Mesenchymal stem cell (in vitro differentiated cells and primary cell): ENCODE results near the gene NOTCH3.

Source experiments
- DNase-seq: peaks from one replicate; pipeline ENCODE4 v3.0.0-alpha.2; 2013
- H2AFZ ChIP-seq: one replicate; pipeline ENCODE4 v1.6.1; 2013; ENCODE audit warnings: low read depth, mild to moderate bottlenecking, control low read depth, inconsistent platforms, low read length, moderate library complexity
- H2AK5ac ChIP-seq: 2 replicates; pipeline ENCODE4 v1.6.1; 2013; ENCODE audit warnings: low read length, moderate library complexity, mild to moderate bottlenecking, inconsistent platforms; ENCODE audit not compliant: severe bottlenecking
- H2BK120ac ChIP-seq: one replicate; pipeline ENCODE4 v1.6.1; 2013; ENCODE audit warnings: low read depth, mild to moderate bottlenecking, inconsistent platforms, low read length, moderate library complexity
- H2BK12ac ChIP-seq, 2 experiments: one replicate each; pipeline ENCODE4 v1.6.1; 2013; ENCODE audit warnings: inconsistent platforms in 2 of 2, low read length in 2 of 2, mild to moderate bottlenecking in 2 of 2, moderate library complexity in 2 of 2, control low read depth in 1 of 2
- H2BK15ac ChIP-seq: one replicate; pipeline ENCODE4 v1.6.1; 2013; ENCODE audit warnings: mild to moderate bottlenecking, low read depth, inconsistent platforms; ENCODE audit not compliant: poor library complexity, severe bottlenecking
- H2BK5ac ChIP-seq: 2 replicates; pipeline ENCODE4 v1.6.1; 2013; ENCODE audit warnings: low read depth, mild to moderate bottlenecking, low read length, control low read depth, inconsistent platforms; ENCODE audit not compliant: poor library complexity, severe bottlenecking
- H3K14ac ChIP-seq, 2 experiments: one replicate each; pipeline ENCODE4 v1.6.1; 2013; ENCODE audit warnings: inconsistent platforms in 2 of 2, low read length in 2 of 2, control low read depth in 1 of 2, mild to moderate bottlenecking in 1 of 2, moderate library complexity in 1 of 2
- H3K18ac ChIP-seq, 2 experiments: one replicate each; pipeline ENCODE4 v1.6.1; 2013; ENCODE audit warnings: inconsistent platforms in 2 of 2, low read length in 2 of 2, control low read depth in 1 of 2, low read depth in 1 of 2, mild to moderate bottlenecking in 1 of 2
- H3K23ac ChIP-seq, 2 experiments: one replicate each; pipeline ENCODE4 v1.6.1; 2013; ENCODE audit warnings: inconsistent platforms in 2 of 2, low read length in 2 of 2, mild to moderate bottlenecking in 2 of 2, moderate library complexity in 2 of 2, control low read depth in 1 of 2
- H3K27ac ChIP-seq: 2 replicates; pipeline ENCODE4 v1.5.1; 2013; ENCODE audit warnings: mild to moderate bottlenecking, moderate library complexity, low read length, control low read depth, inconsistent platforms; ENCODE audit not compliant: poor library complexity, severe bottlenecking
- H3K27me3 ChIP-seq, 2 experiments: 2 replicates each; pipeline versions ENCODE4 v1.6.1 to v1.7.0; 2013; ENCODE audit warnings: low read length in 2 of 2, mild to moderate bottlenecking in 2 of 2, moderate library complexity in 2 of 2, control low read depth in 1 of 2, inconsistent platforms in 1 of 2; ENCODE audit not compliant: control insufficient read depth in 1 of 2, insufficient read depth in 1 of 2
- H3K36me3 ChIP-seq, 2 experiments: 2 replicates each; pipeline versions ENCODE4 v1.6.1 to v1.7.0; 2013; ENCODE audit warnings: low read length in 2 of 2, control low read depth in 1 of 2, inconsistent platforms in 1 of 2, low read depth in 1 of 2, mild to moderate bottlenecking in 1 of 2; ENCODE audit not compliant: insufficient read depth in 2 of 2, control insufficient read depth in 1 of 2
- H3K4ac ChIP-seq, 2 experiments: one replicate each; pipeline ENCODE4 v1.6.1; 2013; ENCODE audit warnings: inconsistent platforms in 2 of 2, low read length in 2 of 2, mild to moderate bottlenecking in 2 of 2, moderate library complexity in 2 of 2, control low read depth in 1 of 2, low read depth in 1 of 2
- H3K4me1 ChIP-seq: 2 replicates; pipeline ENCODE4 v1.6.1; 2013; ENCODE audit warnings: low read depth, low read length, control low read depth; ENCODE audit not compliant: control insufficient read depth, insufficient read depth
- H3K4me2 ChIP-seq: 2 replicates; pipeline ENCODE4 v1.6.1; 2013; ENCODE audit warnings: low read length, mild to moderate bottlenecking, inconsistent platforms; ENCODE audit not compliant: poor library complexity, severe bottlenecking
- H3K4me3 ChIP-seq, 2 experiments: 2 replicates each; pipeline versions ENCODE4 v1.5.1 to v1.7.0; 2013; ENCODE audit warnings: low read length in 2 of 2, mild to moderate bottlenecking in 2 of 2, control low read depth in 1 of 2, low read depth in 1 of 2; ENCODE audit not compliant: insufficient read depth in 1 of 2
- H3K79me1 ChIP-seq: replicated peaks from 2 replicates; pipeline ENCODE4 v1.6.1; 2013; ENCODE audit warnings: mild to moderate bottlenecking, control low read depth, low read length, inconsistent platforms; ENCODE audit not compliant: poor library complexity, severe bottlenecking
- H3K9ac ChIP-seq: 2 replicates; pipeline ENCODE4 v1.7.0; 2013; ENCODE audit warnings: mild to moderate bottlenecking, low read length, moderate library complexity
- H3K9me3 ChIP-seq: 2 replicates; pipeline ENCODE4 v1.7.0; 2013; ENCODE audit warnings: mild to moderate bottlenecking, low read length; ENCODE audit not compliant: control insufficient read depth
- H4K8ac ChIP-seq: one replicate; pipeline ENCODE4 v1.6.1; 2013; ENCODE audit warnings: inconsistent platforms, mild to moderate bottlenecking, low read length, moderate library complexity
- H4K91ac ChIP-seq: one replicate; pipeline ENCODE4 v1.6.1; 2013; ENCODE audit warnings: mild to moderate bottlenecking, low read length, inconsistent platforms
- WGBS: methylation state at CpG from one replicate; pipeline ENCODE4 v1.1.7; 2013; ENCODE audit warnings: mixed read lengths; 5-methylcytosine and 5-hydroxymethylcytosine counted together

The NOTCH3 gene

GRCh38 chr19:15144046-15144646, 56.6 kb downstream of the NOTCH3 start:
- Histone ChIP-seq H3K23ac (no peak overlapping the region), H3K14ac (no peak overlapping the region), H3K27me3 (peaks cover 8 to 10% of the 10 kb centered on the region in 2 experiments), H4K8ac (no peak overlapping the region), H2BK15ac (no peak overlapping the region), H3K4me2 (no peak overlapping the region), H3K9ac (no peak overlapping the region), H3K79me1 (no peaks in the 10 kb centered on the region), H3K9me3 (peaks cover 9% of the 10 kb centered on the region), H3K18ac (no peak overlapping the region), H2BK12ac (no peak overlapping the region), H3K4ac (no peak overlapping the region), H3K4me1 (no peaks in the 10 kb centered on the region), H2AK5ac (no peak overlapping the region), H2BK120ac (no peak overlapping the region), H3K36me3 (no peaks in the 10 kb centered on the region), H4K91ac (no peak overlapping the region), H2BK5ac (no peak overlapping the region), H3K4me3 (no peak overlapping the region), H3K27ac (no peak overlapping the region), H2AFZ (no peak overlapping the region)
- 93% methylated on average over 1 of the region's 1 CpG for WGBS
- peak; percentile 45 for DNase-seq

DNA sequence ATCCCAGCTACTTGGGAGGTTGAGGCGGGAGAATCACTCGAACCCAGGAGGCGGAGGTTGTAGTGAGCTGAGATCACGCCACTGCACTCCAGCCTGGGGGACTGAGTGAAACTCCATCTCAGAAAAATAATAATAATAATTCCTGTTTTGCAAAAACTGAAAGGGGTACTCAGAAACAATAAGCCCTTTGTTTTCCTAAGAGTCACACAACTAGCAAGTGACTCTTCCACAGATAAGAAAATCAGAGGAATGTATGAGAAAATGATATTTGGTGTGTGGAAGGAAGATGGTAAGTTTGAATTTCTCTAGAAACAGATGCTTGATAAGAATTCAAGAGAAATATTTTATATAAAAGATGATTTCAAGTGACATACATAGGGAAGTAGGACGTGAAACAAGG, 58.5 kb downstream of the NOTCH3 start:
- no peak overlapping the region for H2BK5ac ChIP-seq
- no peak overlapping the region for H3K4ac ChIP-seq
- H3K9me3 ChIP-seq: peaks cover 9% of the 10 kb centered on the region
- H3K4me1 ChIP-seq: no peaks in the 10 kb centered on the region
- no peak overlapping the region for H2BK12ac ChIP-seq
- no peak overlapping the region for H3K23ac ChIP-seq
- H3K4me3 ChIP-seq: no peak overlapping the region
- H3K14ac ChIP-seq: no peak overlapping the region
- H3K27me3 ChIP-seq: no peaks in the 10 kb centered on the region
- H2BK120ac ChIP-seq: no peak overlapping the region
- no peak overlapping the region for H3K18ac ChIP-seq
- no peak overlapping the region for H2AFZ ChIP-seq
- no peak overlapping the region for H4K91ac ChIP-seq
- 100% methylated on average over 2 of the region's 5 CpGs for WGBS
- H4K8ac ChIP-seq: no peak overlapping the region
- no peak overlapping the region for H3K9ac ChIP-seq
- no peak overlapping the region for H3K27ac ChIP-seq
- no peak overlapping the region for H3K4me2 ChIP-seq
- no peak for DNase-seq
- H2AK5ac ChIP-seq: no peak overlapping the region
- H2BK15ac ChIP-seq: no peak overlapping the region
- no peaks in the 10 kb centered on the region for H3K79me1 ChIP-seq
- H3K36me3 ChIP-seq: no peaks in the 10 kb centered on the region

DNA sequence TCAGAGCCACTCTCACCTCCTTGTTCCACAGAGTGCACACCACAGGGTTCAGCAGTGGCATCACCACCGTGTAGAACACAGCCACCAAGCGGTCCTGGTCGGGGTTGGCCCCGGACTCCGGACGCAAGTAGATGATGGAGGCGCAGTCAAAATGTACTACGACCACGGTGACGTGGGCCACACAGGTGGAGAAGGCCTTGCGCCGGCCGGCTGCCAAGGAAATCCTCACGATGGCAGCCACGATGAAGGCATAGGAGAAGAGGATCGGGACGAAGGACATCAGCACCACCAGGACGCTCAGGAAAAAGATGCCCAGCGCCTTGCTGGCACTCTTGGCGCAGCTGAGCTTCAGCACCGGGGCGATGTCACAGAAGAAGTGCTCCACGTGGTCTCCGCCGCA, 59.7 kb downstream of the NOTCH3 start:
- H2BK120ac ChIP-seq: no peak overlapping the region
- peaks cover 9% of the 10 kb centered on the region for H3K9me3 ChIP-seq
- H4K91ac ChIP-seq: no peak overlapping the region
- H3K4ac ChIP-seq: no peak overlapping the region
- DNase-seq: no peak
- no peaks in the 10 kb centered on the region for H3K79me1 ChIP-seq
- H3K4me1 ChIP-seq: no peaks in the 10 kb centered on the region
- no peak overlapping the region for H3K27ac ChIP-seq
- H2AFZ ChIP-seq: no peak overlapping the region
- H3K18ac ChIP-seq: no peak overlapping the region
- no peak overlapping the region for H3K4me3 ChIP-seq
- no peak overlapping the region for H3K14ac ChIP-seq
- no peak overlapping the region for H2AK5ac ChIP-seq
- H3K36me3 ChIP-seq: no peaks in the 10 kb centered on the region
- no peak overlapping the region for H2BK5ac ChIP-seq
- H4K8ac ChIP-seq: no peak overlapping the region
- H3K23ac ChIP-seq: no peak overlapping the region
- WGBS: 94% methylated on average over 25 of the region's 25 CpGs
- H3K4me2 ChIP-seq: no peak overlapping the region
- H2BK15ac ChIP-seq: no peak overlapping the region
- H3K27me3 ChIP-seq: no peaks in the 10 kb centered on the region
- H2BK12ac ChIP-seq: no peak overlapping the region
- no peak overlapping the region for H3K9ac ChIP-seq

GRCh38 chr19:15138427-15138826, 62.4 kb downstream of the NOTCH3 start:
- Histone ChIP-seq H3K27ac (no peak overlapping the region), H3K4me1 (no peaks in the 10 kb centered on the region), H2AK5ac (no peak overlapping the region), H3K4me3 (no peak overlapping the region), H4K91ac (no peak overlapping the region), H2BK15ac (no peak overlapping the region), H3K36me3 (no peaks in the 10 kb centered on the region), H2BK5ac (no peak overlapping the region), H3K14ac (no peak overlapping the region), H3K4ac (peak overlapping the region in 1 of 2 experiments; percentile 10), H3K9me3 (peaks cover 4% of the 10 kb centered on the region), H3K79me1 (no peaks in the 10 kb centered on the region), H3K23ac (no peak overlapping the region), H3K9ac (no peak overlapping the region), H4K8ac (no peak overlapping the region), H3K4me2 (no peak overlapping the region), H3K27me3 (no peaks in the 10 kb centered on the region), H2BK12ac (no peak overlapping the region), H2BK120ac (no peak overlapping the region), H3K18ac (no peak overlapping the region), H2AFZ (no peak overlapping the region)
- WGBS: no CpG with 5 or more reads among the region's 1 CpG
- DNase-seq: peak; percentile 75
